Neural crest cell (in vitro differentiated cells): Measurements from ENCODE around the gene TTBK1. TPM values are rescaled to one million over a fixed set of nuclear protein-coding genes. Genes with fewer than 3 reads are reported as not detected.

Experiments
- DNase-seq: peaks from one replicate; pipeline ENCODE4 v3.0.0; 2021; ENCODE audit warnings: low read depth, mixed read lengths, low spot score
- H3K27ac Mint-ChIP-seq: one replicate; pipeline ENCODE4 v1.8.0; 2021; ENCODE audit warnings: mild to moderate bottlenecking, mixed read lengths; ENCODE audit not compliant: unreplicated experiment
- H3K27me3 Mint-ChIP-seq: 2 replicates; pipeline ENCODE4 v1.8.0; 2021; ENCODE audit warnings: low read depth, mild to moderate bottlenecking, mixed read lengths
- H3K36me3 Mint-ChIP-seq: 2 replicates; pipeline ENCODE4 v1.8.0; 2021; ENCODE audit warnings: low read depth, mild to moderate bottlenecking, mixed read lengths
- H3K4me1 Mint-ChIP-seq: 2 replicates; pipeline ENCODE4 v1.8.0; 2021; ENCODE audit warnings: mixed read lengths
- H3K4me3 Mint-ChIP-seq: one replicate; pipeline ENCODE4 v1.8.0; 2021; ENCODE audit warnings: mild to moderate bottlenecking, mixed read lengths
- H3K9me3 Mint-ChIP-seq: 2 replicates; pipeline ENCODE4 v1.8.0; 2021; ENCODE audit warnings: mixed read lengths
- total RNA-seq: library from RNA; stranded (reverse); gene quantifications from 2 replicates; pipeline ENCODE4 v1.2.1, GENCODE V29; 2021
- TF ChIP-seq, protein P1 (sequence below): fragments of 200-600 bp; sonication (generic); conservative IDR thresholded peaks from 2 replicates; pipeline ENCODE4 v1.5.0; 2021; ENCODE audit warnings: antibody characterized with exemption, mild to moderate bottlenecking

The TTBK1 gene
- total RNA-seq, 1 donor from 2014 or later = 5.4 TPM

GRCh38 chr6:43241446-43241845 lies 1.8 kb upstream of the TTBK1 start:
- peaks cover 3% of the 10 kb centered on the region for H3K9me3 Mint-ChIP-seq
- no peak overlapping the region for H3K27ac Mint-ChIP-seq
- peaks cover 5% of the 10 kb centered on the region for H3K4me1 Mint-ChIP-seq
- H3K4me3 Mint-ChIP-seq = no peak overlapping the region
- peaks cover 22% of the 10 kb centered on the region for H3K27me3 Mint-ChIP-seq
- H3K36me3 Mint-ChIP-seq = peaks cover 4% of the 10 kb centered on the region
- TF ChIP-seq, protein P1, sequence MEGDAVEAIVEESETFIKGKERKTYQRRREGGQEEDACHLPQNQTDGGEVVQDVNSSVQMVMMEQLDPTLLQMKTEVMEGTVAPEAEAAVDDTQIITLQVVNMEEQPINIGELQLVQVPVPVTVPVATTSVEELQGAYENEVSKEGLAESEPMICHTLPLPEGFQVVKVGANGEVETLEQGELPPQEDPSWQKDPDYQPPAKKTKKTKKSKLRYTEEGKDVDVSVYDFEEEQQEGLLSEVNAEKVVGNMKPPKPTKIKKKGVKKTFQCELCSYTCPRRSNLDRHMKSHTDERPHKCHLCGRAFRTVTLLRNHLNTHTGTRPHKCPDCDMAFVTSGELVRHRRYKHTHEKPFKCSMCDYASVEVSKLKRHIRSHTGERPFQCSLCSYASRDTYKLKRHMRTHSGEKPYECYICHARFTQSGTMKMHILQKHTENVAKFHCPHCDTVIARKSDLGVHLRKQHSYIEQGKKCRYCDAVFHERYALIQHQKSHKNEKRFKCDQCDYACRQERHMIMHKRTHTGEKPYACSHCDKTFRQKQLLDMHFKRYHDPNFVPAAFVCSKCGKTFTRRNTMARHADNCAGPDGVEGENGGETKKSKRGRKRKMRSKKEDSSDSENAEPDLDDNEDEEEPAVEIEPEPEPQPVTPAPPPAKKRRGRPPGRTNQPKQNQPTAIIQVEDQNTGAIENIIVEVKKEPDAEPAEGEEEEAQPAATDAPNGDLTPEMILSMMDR = no peak
- no peak for DNase-seq

- Mint-ChIP-seq H3K27ac (no peak overlapping the region), H3K36me3 (peaks cover 4% of the 10 kb centered on the region), H3K27me3 (peaks cover 11% of the 10 kb centered on the region), H3K9me3 (peaks cover 3% of the 10 kb centered on the region), H3K4me1 (peaks cover 21% of the 10 kb centered on the region), H3K4me3 (no peak overlapping the region)
- TF ChIP-seq, protein P1 = no peak
- DNase-seq = no peak
Observed at GRCh38 chr6:43243664-43244321, 512 bp downstream of the TTBK1 start.

GRCh38 chr6:43246301-43247113 lies 3.2 kb downstream of the TTBK1 start:
- Mint-ChIP-seq H3K36me3 (no peaks in the 10 kb centered on the region), H3K4me1 (peaks cover 30% of the 10 kb centered on the region), H3K9me3 (no peaks in the 10 kb centered on the region), H3K27me3 (peaks cover 21% of the 10 kb centered on the region), H3K4me3 (no peak overlapping the region), H3K27ac (peak overlapping the region; percentile 36)
- peak; percentile 69 for DNase-seq
- TF ChIP-seq, protein P1 = no peak

DNA sequence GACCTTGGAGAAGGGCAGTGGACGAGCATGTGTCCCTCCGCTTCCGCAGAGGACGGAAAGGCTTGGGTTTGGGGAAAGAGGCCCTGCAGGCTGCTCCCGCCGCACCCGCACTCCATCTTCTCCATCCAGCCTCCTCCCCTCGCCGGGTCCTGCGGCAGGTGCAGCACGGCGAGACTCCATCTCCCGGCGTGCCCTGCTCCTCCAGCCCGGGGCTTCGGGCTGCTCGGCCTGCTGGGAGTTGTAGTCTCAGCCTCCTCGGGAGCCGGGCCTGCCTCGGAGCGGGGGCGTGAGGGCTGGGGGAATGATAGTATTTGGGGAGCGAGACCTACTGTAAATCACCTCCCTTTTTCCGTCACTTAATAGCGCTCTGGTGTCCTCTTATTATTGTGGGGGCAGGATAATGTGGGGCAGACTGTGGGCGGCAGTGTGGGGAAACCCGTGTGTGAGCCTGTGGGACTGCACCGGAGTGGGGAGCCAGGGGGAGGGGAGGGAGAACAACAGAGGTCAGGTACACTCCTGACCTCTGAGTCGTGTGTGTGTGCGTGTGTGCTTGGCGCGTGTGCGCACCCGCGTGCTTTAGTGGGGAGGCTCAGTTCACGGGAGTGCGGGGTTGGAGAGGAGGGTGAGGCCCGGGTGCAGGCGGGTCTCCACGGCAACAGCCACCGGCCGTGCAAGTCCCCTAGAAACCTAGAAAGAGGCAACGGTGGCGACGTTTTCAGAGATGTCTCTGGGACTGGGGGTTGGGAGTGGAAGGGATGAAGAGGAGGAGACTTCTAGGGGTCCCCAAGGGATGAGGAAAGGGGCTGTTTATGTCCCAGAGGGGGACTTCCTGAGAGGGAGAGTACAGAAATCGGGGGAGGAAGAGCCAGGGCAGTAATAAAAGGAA lies 4.1 kb downstream of the TTBK1 start:
- H3K27me3 Mint-ChIP-seq = peaks cover 26% of the 10 kb centered on the region
- TF ChIP-seq, protein P1 = no peak
- H3K4me3 Mint-ChIP-seq = no peak overlapping the region
- DNase-seq = peak; percentile 70
- H3K27ac Mint-ChIP-seq = no peak overlapping the region
- H3K9me3 Mint-ChIP-seq = no peaks in the 10 kb centered on the region
- no peaks in the 10 kb centered on the region for H3K36me3 Mint-ChIP-seq
- peaks cover 35% of the 10 kb centered on the region for H3K4me1 Mint-ChIP-seq

DNA sequence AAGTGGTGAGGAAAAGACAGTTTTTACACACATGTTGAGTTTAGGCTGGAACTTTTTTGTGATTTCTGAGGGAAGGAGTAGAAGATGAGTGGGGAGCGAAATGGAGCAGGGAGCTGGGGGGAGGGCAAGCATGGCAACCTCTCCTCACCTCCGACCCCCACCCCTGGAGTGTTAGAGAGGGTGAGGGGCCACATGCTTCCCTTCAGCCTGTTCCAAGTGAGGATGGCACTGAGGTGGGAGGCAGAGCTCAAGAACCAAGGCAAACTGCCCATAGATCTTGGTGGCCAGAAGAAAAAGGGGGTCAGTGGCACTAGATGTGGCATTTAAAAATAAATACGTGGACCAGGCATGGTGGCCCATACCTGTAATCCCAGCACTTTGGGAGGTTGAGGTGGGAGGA lies 4.8 kb downstream of the TTBK1 start:
- Mint-ChIP-seq H3K4me1 (peaks cover 35% of the 10 kb centered on the region), H3K4me3 (no peak overlapping the region), H3K27me3 (peaks cover 26% of the 10 kb centered on the region), H3K36me3 (no peaks in the 10 kb centered on the region), H3K9me3 (no peaks in the 10 kb centered on the region), H3K27ac (peak overlapping the region; percentile 69)
- TF ChIP-seq, protein P1 = no peak
- no peak for DNase-seq
